PC-9 (cell line): ENCODE measurements around the gene MED20.

ENCODE experiments used
- EZH2 ChIP-seq: fragments of 200-600 bp; sonication (generic); IDR thresholded peaks from 2 replicates; pipeline ENCODE4 v1.8.0; 2017; ENCODE audit warnings: antibody characterized with exemption, low read depth
- TF ChIP-seq, protein P1 (sequence below): fragments of 200-600 bp; sonication (generic); conservative IDR thresholded peaks from 2 replicates; pipeline ENCODE4 v1.6.1; 2017; ENCODE audit warnings: mixed run types, antibody characterized with exemption, mild to moderate bottlenecking, moderate library complexity

DNA sequence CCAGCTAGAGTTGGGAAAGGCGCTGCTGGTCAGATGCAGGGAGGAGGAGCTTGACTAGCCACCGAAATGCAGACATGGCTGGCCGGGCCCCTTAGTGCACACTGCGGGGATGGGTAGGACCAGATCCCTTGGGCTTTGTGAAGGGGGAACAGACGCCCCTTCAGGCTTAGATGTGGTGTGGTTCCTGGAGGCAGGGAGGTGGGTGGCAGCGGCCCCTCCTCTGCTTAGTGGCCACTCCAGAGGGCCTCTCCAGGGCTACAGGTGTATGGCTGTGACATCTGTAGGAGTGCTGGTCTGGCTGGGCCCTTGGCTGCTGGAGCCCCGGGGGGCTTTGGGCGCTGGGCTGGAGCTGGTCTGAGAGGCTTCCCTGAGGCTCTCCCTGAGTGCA lies 14.7 kb upstream of the MED20 start:
- TF ChIP-seq, protein P1, sequence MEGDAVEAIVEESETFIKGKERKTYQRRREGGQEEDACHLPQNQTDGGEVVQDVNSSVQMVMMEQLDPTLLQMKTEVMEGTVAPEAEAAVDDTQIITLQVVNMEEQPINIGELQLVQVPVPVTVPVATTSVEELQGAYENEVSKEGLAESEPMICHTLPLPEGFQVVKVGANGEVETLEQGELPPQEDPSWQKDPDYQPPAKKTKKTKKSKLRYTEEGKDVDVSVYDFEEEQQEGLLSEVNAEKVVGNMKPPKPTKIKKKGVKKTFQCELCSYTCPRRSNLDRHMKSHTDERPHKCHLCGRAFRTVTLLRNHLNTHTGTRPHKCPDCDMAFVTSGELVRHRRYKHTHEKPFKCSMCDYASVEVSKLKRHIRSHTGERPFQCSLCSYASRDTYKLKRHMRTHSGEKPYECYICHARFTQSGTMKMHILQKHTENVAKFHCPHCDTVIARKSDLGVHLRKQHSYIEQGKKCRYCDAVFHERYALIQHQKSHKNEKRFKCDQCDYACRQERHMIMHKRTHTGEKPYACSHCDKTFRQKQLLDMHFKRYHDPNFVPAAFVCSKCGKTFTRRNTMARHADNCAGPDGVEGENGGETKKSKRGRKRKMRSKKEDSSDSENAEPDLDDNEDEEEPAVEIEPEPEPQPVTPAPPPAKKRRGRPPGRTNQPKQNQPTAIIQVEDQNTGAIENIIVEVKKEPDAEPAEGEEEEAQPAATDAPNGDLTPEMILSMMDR: no peak
- TF ChIP-seq EZH2: no peak
